Activated T-cell treated with anti-CD3 and anti-CD28 coated beads, Interleukin-2, amount 50 U/mL, for 48 hours (primary cell): ENCODE results near the gene ZNF195.
"Not testable (repeated sequence)": the region's sequence is repeated elsewhere in the genome, so short reads cannot be mapped to it uniquely, and the experiment has no call there.

Experiments
- DNase-seq, 2 experiments: peaks; one replicate each; pipeline ENCODE4 v3.0.0-alpha.2; 2020

The ZNF195 gene

GRCh38 chr11:3402181-3402860, 23.4 kb upstream of the ZNF195 start:
- not testable (repeated sequence) for DNase-seq

- not testable (repeated sequence) for DNase-seq
These were observed 22.1 kb upstream of the ZNF195 start for GRCh38 chr11:3401052-3401451.

GRCh38 chr11:3398509-3398908, 19.6 kb upstream of the ZNF195 start:
- DNase-seq = not testable (repeated sequence)

- DNase-seq = not testable (repeated sequence)
These were observed 19.2 kb upstream of the ZNF195 start for GRCh38 chr11:3398106-3398505.

- DNase-seq = not testable (repeated sequence)
These were observed 18.3 kb upstream of the ZNF195 start for GRCh38 chr11:3397210-3397609.

- DNase-seq = not testable (repeated sequence)
These were observed 16.5 kb upstream of the ZNF195 start for GRCh38 chr11:3395468-3395867.

GRCh38 chr11:3394956-3395355, 16.0 kb upstream of the ZNF195 start:
- DNase-seq = not testable (repeated sequence)

GRCh38 chr11:3393450-3393849, 14.5 kb upstream of the ZNF195 start:
- not testable (repeated sequence) for DNase-seq

GRCh38 chr11:3382613-3383285, 3.8 kb upstream of the ZNF195 start:
- DNase-seq = no peak

- DNase-seq = no peak
These were observed 2.8 kb upstream of the ZNF195 start for GRCh38 chr11:3381794-3382193.

GRCh38 chr11:3380706-3381545, 2.0 kb upstream of the ZNF195 start:
- DNase-seq = no peak

GRCh38 chr11:3375552-3375951, 3.4 kb downstream of the ZNF195 start:
- DNase-seq = no peak

- no peak for DNase-seq
These were observed 8.6 kb downstream of the ZNF195 start for GRCh38 chr11:3370311-3370870.

GRCh38 chr11:3369366-3369765, 9.6 kb downstream of the ZNF195 start:
- no peak for DNase-seq

- no peak for DNase-seq
These were observed 10.7 kb downstream of the ZNF195 start for GRCh38 chr11:3368199-3368598.

GRCh38 chr11:3367221-3367620, 11.7 kb downstream of the ZNF195 start:
- no peak for DNase-seq

- DNase-seq = no peak
These were observed 19.7 kb downstream of the ZNF195 start for GRCh38 chr11:3359092-3359824.

GRCh38 chr11:3357994-3358676, 20.8 kb downstream of the ZNF195 start:
- DNase-seq = no peak

GRCh38 chr11:3357302-3357701, 21.6 kb downstream of the ZNF195 start:
- no peak for DNase-seq

GRCh38 chr11:3356858-3357257, 22.1 kb downstream of the ZNF195 start:
- no peak for DNase-seq

- no peak for DNase-seq
These were observed 25.9 kb downstream of the ZNF195 start for GRCh38 chr11:3353066-3353465.

GRCh38 chr11:3347127-3347526, 31.8 kb downstream of the ZNF195 start:
- no peak for DNase-seq
